B cell (primary cell): ENCODE data around the gene IL7R. TPM values are rescaled to one million over a fixed set of nuclear protein-coding genes. Genes with fewer than 3 reads are reported as not detected.

ENCODE experiments used
- ATAC-seq: fragments of 200-7000 bp; cut with Tn5 transposase; one replicate; pipeline ENCODE4 v1.10.0; 2021; ENCODE audit warnings: low read depth, mild to moderate bottlenecking, moderate number of reproducible peaks, moderate library complexity
- CTCF ChIA-PET: fragments of 350-600 bp; sonication (Branson Sonifier 250); formaldehyde crosslinking; loops from one replicate; lab custom pipeline; 2021; ENCODE audit warnings: antibody characterized with exemption, inconsistent platforms; lab: Charles Lee
- POLR2A ChIA-PET: fragments of 350-600 bp; sonication (Branson Sonifier 250); formaldehyde crosslinking; loops from one replicate; lab custom pipeline; 2021; ENCODE audit warnings: antibody characterized with exemption; lab: Charles Lee
- DNase-seq: peaks from one replicate; pipeline ENCODE4 v3.0.0; 2013
- H2AFZ ChIP-seq: 2 replicates; pipeline ENCODE4 v1.6.1; 2012; ENCODE audit warnings: mild to moderate bottlenecking, low read depth, low read length; ENCODE audit not compliant: insufficient read depth, poor library complexity, severe bottlenecking
- H3K27ac ChIP-seq, 2 donors: 1 replicate in 1 of 2; 2 replicates in 1 of 2; pipeline ENCODE4 v1.5.1; 2012 to 2013; ENCODE audit warnings: low read length in 2 of 2, mild to moderate bottlenecking in 2 of 2, moderate library complexity in 1 of 2
- H3K27me3 ChIP-seq, 4 experiments: fragments of 200-600 bp in 1 of 4; sonication (generic) in 1 of 4; replicated peaks in 1 of 4; 1 replicate in 2 of 4; 2 replicates in 2 of 4; pipeline versions ENCODE4 v1.6.1 to v1.7.0; 2013 to 2016; ENCODE audit warnings: low read length in 3 of 4, mild to moderate bottlenecking in 2 of 4, mixed read lengths in 1 of 4, moderate library complexity in 1 of 4; ENCODE audit not compliant: insufficient read depth in 4 of 4, control insufficient read depth in 3 of 4; ENCODE audit errors: control extremely low read depth in 1 of 4
- H3K36me3 ChIP-seq, 2 experiments: replicated peaks in 1 of 2; 1 replicate in 1 of 2; 2 replicates in 1 of 2; pipeline versions ENCODE4 v1.6.1 to v1.7.1; 2013; ENCODE audit warnings: low read length in 1 of 2; ENCODE audit not compliant: insufficient read depth in 2 of 2, control insufficient read depth in 1 of 2; ENCODE audit errors: control extremely low read depth in 1 of 2, extremely low read depth in 1 of 2
- H3K4me1 ChIP-seq, 2 donors: fragments of 200-600 bp in 1 of 2; sonication (generic) in 1 of 2; 1 replicate in 1 of 2; 2 replicates in 1 of 2; pipeline versions ENCODE4 v1.5.1 to v1.6.1; 2013 to 2017; ENCODE audit warnings: low read length in 2 of 2; ENCODE audit not compliant: control insufficient read depth in 2 of 2, insufficient read depth in 2 of 2
- H3K4me2 ChIP-seq: replicated peaks from 2 replicates; pipeline ENCODE3; 2012; ENCODE audit warnings: mild to moderate bottlenecking, low read depth, low read length; ENCODE audit not compliant: poor library complexity, severe bottlenecking
- H3K4me3 ChIP-seq, 5 experiments: fragments of 200-600 bp in 1 of 5; sonication (generic) in 1 of 5; 1 replicate in 3 of 5; 2 replicates in 2 of 5; pipeline versions ENCODE4 v1.5.1 to v1.7.0; 2011 to 2016; ENCODE audit warnings: low read length in 4 of 5, mild to moderate bottlenecking in 4 of 5, low read depth in 2 of 5, control low read depth in 1 of 5, moderate library complexity in 1 of 5; ENCODE audit not compliant: insufficient read depth in 1 of 5; ENCODE audit errors: control extremely low read depth in 1 of 5, extremely low read depth in 1 of 5
- H3K79me2 ChIP-seq: fragments of 200-600 bp; sonication (generic); one replicate; pipeline ENCODE4 v1.6.0; 2016; ENCODE audit warnings: low read length; ENCODE audit not compliant: control insufficient read depth, insufficient read depth
- H3K9ac ChIP-seq: fragments of 200-600 bp; sonication (generic); 2 replicates; pipeline ENCODE4 v1.6.1; 2017; ENCODE audit warnings: mild to moderate bottlenecking, low read length, moderate library complexity
- H3K9me3 ChIP-seq, 3 donors: one replicate each; pipeline versions ENCODE4 v1.6.1 to v1.7.1; 2013; ENCODE audit warnings: low read length in 2 of 3; ENCODE audit not compliant: control insufficient read depth in 2 of 3, insufficient read depth in 1 of 3; ENCODE audit errors: control extremely low read depth in 1 of 3
- H4K20me1 ChIP-seq: 2 replicates; pipeline ENCODE4 v1.6.0; 2012; ENCODE audit warnings: mild to moderate bottlenecking, low read length; ENCODE audit not compliant: insufficient read depth, control insufficient read depth, poor library complexity, severe bottlenecking
- H3K27ac Mint-ChIP-seq: one replicate; pipeline ENCODE4 v1.8.0; 2021; ENCODE audit warnings: mixed read lengths
- H3K27me3 Mint-ChIP-seq: one replicate; pipeline ENCODE4 v1.8.0; 2021; ENCODE audit warnings: mixed read lengths
- H3K4me1 Mint-ChIP-seq: one replicate; pipeline ENCODE4 v1.8.0; 2021; ENCODE audit warnings: mixed read lengths
- H3K4me3 Mint-ChIP-seq: one replicate; pipeline ENCODE4 v1.8.0; 2021; ENCODE audit warnings: mixed read lengths
- H3K9me3 Mint-ChIP-seq: one replicate; pipeline ENCODE4 v1.8.0; 2022; ENCODE audit warnings: mixed read lengths; ENCODE audit not compliant: insufficient read depth
- CTCF ChIP-seq: fragments of 200-600 bp; IDR thresholded peaks from one replicate; pipeline ENCODE4 v1.8.0; 2022; ENCODE audit warnings: antibody characterized with exemption, mild to moderate bottlenecking
- EZH2 ChIP-seq: IDR thresholded peaks from 2 replicates; pipeline ENCODE4 v1.6.1; 2012; ENCODE audit warnings: borderline replicate concordance, low read depth, mild to moderate bottlenecking, moderate library complexity, low read length; ENCODE audit not compliant: insufficient read depth, poor library complexity, severe bottlenecking
- WGBS: methylation state at CpG from one replicate; pipeline ENCODE4 v1.1.5; 2013; ENCODE audit warnings: missing lambda C conversion rate; ENCODE audit not compliant: insufficient coverage; 5-methylcytosine and 5-hydroxymethylcytosine counted together
- intact Hi-C: fragments of 100-400 bp; cut with micrococcal nuclease; formaldehyde crosslinking; loops from one replicate; pipeline ENCODE4 v1.10.0; 2022
- polyA plus RNA-seq: library from polyadenylated mRNA; depleted of rRNA; stranded (reverse); fragments of >200 nt; gene quantifications from 2 replicates; pipeline ENCODE4 v1.2.3, GENCODE V29; 2012
- total RNA-seq, 2 donors: library from RNA; stranded (reverse); fragments of 120-200 nt in 1 of 2; gene quantifications; 1 replicate in 1 of 2; 2 replicates in 1 of 2; pipeline versions ENCODE4 v1.2.3 to v1.2.4, GENCODE V29; 2013 to 2022

IL7R gene
- total and polyA plus RNA-seq, 2 donors (not counting 1 experiment from before 2014, with no cell fraction given): 2.4 TPM

GRCh38 chr5:35822511-35822910, 34.2 kb upstream of the IL7R start:
- intact Hi-C loops: no loop called here
- POLR2A ChIA-PET: interaction anchor here (0.5 kb wide), 1 partner anchor 593 kb away, joined by 5 read pairs; no protein-coding TSS in a partner anchor
- no peak overlapping the region for H3K4me3 ChIP-seq

More at GRCh38 chr5:35822511-35822910, 34.2 kb upstream of the IL7R start:
- Histone ChIP-seq H3K4me1 (no peaks in the 10 kb centered on the region), H3K4me2 (no peak overlapping the region), H3K9me3 (no peaks in the 10 kb centered on the region), H3K79me2 (no peaks in the 10 kb centered on the region), H4K20me1 (no peaks in the 10 kb centered on the region), H3K27ac (no peak overlapping the region), H3K27me3 (no peaks in the 10 kb centered on the region), H3K9ac (no peak overlapping the region), H3K36me3 (no peaks in the 10 kb centered on the region), H2AFZ (no peak overlapping the region)
- CTCF ChIA-PET: interaction anchor here (1.0 to 1.3 kb wide), 2 partner anchors 9 to 104 kb away, joined by 3 to 4 read pairs; no protein-coding TSS in a partner anchor
- H3K9me3 Mint-ChIP-seq: no peaks in the 10 kb centered on the region
- 47% methylated on average over 8 of the region's 8 CpGs for WGBS
- DNase-seq (no peak), ATAC-seq (no peak)
- no peak overlapping the region for H3K27ac Mint-ChIP-seq
- H3K4me3 Mint-ChIP-seq: no peak overlapping the region
- TF ChIP-seq CTCF: no peak
- TF ChIP-seq EZH2: no peak
- no peaks in the 10 kb centered on the region for H3K27me3 Mint-ChIP-seq
- H3K4me1 Mint-ChIP-seq: no peaks in the 10 kb centered on the region
